ENCODE data around the gene COL23A1. TPM values are rescaled to one million over a fixed set of nuclear protein-coding genes. Genes with fewer than 3 reads are reported as not detected.

The COL23A1 gene
- total RNA-seq, 1 experiment from 2014 or later: not detected

GRCh38 chr5:178589180-178590140 lies 733 bp downstream of the COL23A1 start:
- H3K4me3 ChIP-seq (ENCODE audit: low read depth, low read length, poor library complexity, severe bottlenecking): peak overlapping the region; percentile 51
- no TSS peak for BruUV-seq (replicated peaks)
- peak; percentile 41 for DNase-seq (ENCODE audit: low spot score)
- H3K27ac ChIP-seq (ENCODE audit: low read depth, low read length, poor library complexity, severe bottlenecking): no peak overlapping the region
- H3K4me1 ChIP-seq (ENCODE audit: insufficient read depth, low read length, poor library complexity, severe bottlenecking): peaks cover 13% of the 10 kb centered on the region
- TF ChIP-seq EZH2 (IDR thresholded peaks at IDR 0.05; ENCODE audit: borderline replicate concordance, low read depth, low read length, poor library complexity, severe bottlenecking): no peak
- no peak for TF ChIP-seq CTCF (conservative IDR thresholded peaks at IDR 0.05; ENCODE audit: low read depth, low read length)
- no peaks in the 10 kb centered on the region for H3K36me3 ChIP-seq (ENCODE audit: insufficient read depth, low read length, poor library complexity, severe bottlenecking)
- intact Hi-C loops (cut with micrococcal nuclease; ENCODE audit: unreplicated experiment): loop anchor here (2.0 kb wide), 1 partner anchor 309 kb away; no protein-coding TSS in a partner anchor
- no peaks in the 10 kb centered on the region for H3K9me3 ChIP-seq (ENCODE audit: low read depth, low read length, poor library complexity, severe bottlenecking)
- no peaks in the 10 kb centered on the region for H3K27me3 ChIP-seq (replicated peaks; ENCODE audit: insufficient read depth, low read depth, low read length, poor library complexity)
- CTCF ChIA-PET: interaction anchor here (0.6 to 1.6 kb wide), 7 partner anchors 176 to 932 kb away, joined by 3 to 13 read pairs (median 4); no protein-coding TSS in a partner anchor
- POLR2A ChIA-PET (ENCODE audit: low non-redundant PET): no interaction called here

- CTCF ChIA-PET: interaction anchor here (1.6 kb wide), 1 partner anchor 308 kb away, joined by 7 read pairs; no protein-coding TSS in a partner anchor
- no peaks in the 10 kb centered on the region for H3K9me3 ChIP-seq (ENCODE audit: low read depth, low read length, poor library complexity, severe bottlenecking)
- H3K36me3 ChIP-seq (ENCODE audit: insufficient read depth, low read length, poor library complexity, severe bottlenecking): no peaks in the 10 kb centered on the region
- POLR2A ChIA-PET (ENCODE audit: low non-redundant PET): no interaction called here
- no peaks in the 10 kb centered on the region for H3K27me3 ChIP-seq (replicated peaks; ENCODE audit: insufficient read depth, low read depth, low read length, poor library complexity)
- peaks cover 13% of the 10 kb centered on the region for H3K4me1 ChIP-seq (ENCODE audit: insufficient read depth, low read length, poor library complexity, severe bottlenecking)
- TF ChIP-seq CTCF (conservative IDR thresholded peaks at IDR 0.05; ENCODE audit: low read depth, low read length) (no peak), EZH2 (IDR thresholded peaks at IDR 0.05; ENCODE audit: borderline replicate concordance, low read depth, low read length, poor library complexity, severe bottlenecking) (no peak)
- DNase-seq (ENCODE audit: low spot score): no peak
- no TSS peak for BruUV-seq (replicated peaks)
- intact Hi-C loops (cut with micrococcal nuclease; ENCODE audit: unreplicated experiment): no loop called here
- H3K4me3 ChIP-seq (ENCODE audit: low read depth, low read length, poor library complexity, severe bottlenecking): no peak overlapping the region
- no peak overlapping the region for H3K27ac ChIP-seq (ENCODE audit: low read depth, low read length, poor library complexity, severe bottlenecking)
These were observed 1.4 kb downstream of the COL23A1 start for GRCh38 chr5:178588769-178589168.

DNA sequence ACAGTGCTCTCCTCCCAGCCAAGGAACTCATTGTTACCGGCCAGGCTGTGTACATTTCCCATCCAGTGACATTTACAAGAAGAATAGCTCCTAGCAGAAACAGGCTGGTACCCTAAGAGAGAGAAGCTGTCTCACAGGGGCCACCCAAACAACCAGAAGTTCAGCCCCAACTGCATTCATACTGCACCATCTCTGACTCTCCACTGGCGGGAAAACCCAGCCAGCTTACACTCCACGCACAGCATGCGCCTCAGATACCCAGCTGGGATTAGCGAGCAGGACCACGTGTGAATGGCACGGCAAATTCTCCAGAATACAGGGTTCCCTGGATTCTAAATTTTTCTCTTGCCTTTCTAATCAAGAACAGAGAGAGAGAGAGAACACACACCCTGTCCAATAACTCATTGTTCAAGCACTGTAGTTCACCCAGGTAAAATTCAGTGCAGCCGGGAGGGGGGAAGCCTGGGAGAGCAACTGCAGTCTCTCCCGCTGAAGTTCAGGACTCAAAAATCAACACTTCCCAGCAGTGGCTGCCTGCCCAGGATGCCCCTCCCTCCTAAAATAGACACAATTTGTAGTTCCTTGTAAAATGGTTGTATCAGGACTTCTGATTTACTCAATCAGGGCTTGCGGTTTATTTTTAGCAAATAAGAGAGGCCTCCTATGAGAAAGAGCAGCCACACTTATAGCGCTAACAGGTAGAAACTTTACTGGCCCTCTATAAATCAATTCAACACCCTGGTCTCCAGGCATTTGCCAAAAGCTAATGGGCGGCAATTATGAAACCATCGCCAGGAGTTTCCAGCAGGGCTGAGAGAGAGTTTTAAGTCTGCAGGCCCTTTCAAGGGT lies 2.2 kb downstream of the COL23A1 start:
- no TSS peak for BruUV-seq (replicated peaks)
- no peaks in the 10 kb centered on the region for H3K27me3 ChIP-seq (replicated peaks; ENCODE audit: insufficient read depth, low read depth, low read length, poor library complexity)
- no peak overlapping the region for H3K27ac ChIP-seq (ENCODE audit: low read depth, low read length, poor library complexity, severe bottlenecking)
- CTCF ChIA-PET: no interaction called here
- no peaks in the 10 kb centered on the region for H3K36me3 ChIP-seq (ENCODE audit: insufficient read depth, low read length, poor library complexity, severe bottlenecking)
- no peaks in the 10 kb centered on the region for H3K9me3 ChIP-seq (ENCODE audit: low read depth, low read length, poor library complexity, severe bottlenecking)
- intact Hi-C loops (cut with micrococcal nuclease; ENCODE audit: unreplicated experiment): no loop called here
- POLR2A ChIA-PET (ENCODE audit: low non-redundant PET): no interaction called here
- H3K4me1 ChIP-seq (ENCODE audit: insufficient read depth, low read length, poor library complexity, severe bottlenecking): peaks cover 13% of the 10 kb centered on the region
- no peak overlapping the region for H3K4me3 ChIP-seq (ENCODE audit: low read depth, low read length, poor library complexity, severe bottlenecking)
- TF ChIP-seq EZH2 (IDR thresholded peaks at IDR 0.05; ENCODE audit: borderline replicate concordance, low read depth, low read length, poor library complexity, severe bottlenecking) (no peak), CTCF (conservative IDR thresholded peaks at IDR 0.05; ENCODE audit: low read depth, low read length) (no peak)
- DNase-seq (ENCODE audit: low spot score): peak; percentile 32
